ENCODE data around the gene CYREN. TPM values are rescaled to one million over a fixed set of nuclear protein-coding genes. Genes with fewer than 3 reads are reported as not detected.

CYREN gene
- polyA plus RNA-seq, 2 of the 4 experiments (the other 2 are of a cell fraction), result 59.3 to 70.4 TPM

GRCh38 chr7:135190703-135191102, 20.2 kb upstream of the CYREN start:
- Histone ChIP-seq H3K4me3 (no peak overlapping the region), H3K4me2 (no peak overlapping the region), H3K9me3 (no peaks in the 10 kb centered on the region), H3K4me1 (no peaks in the 10 kb centered on the region), H3K27ac (no peak overlapping the region)
- FAIRE-seq (no peak), ATAC-seq (no peak), DNase-seq (ENCODE audit: low read depth in 1 of 2, low spot score in 1 of 2) (no peak)
- TF ChIP-seq E2F6 (IDR thresholded peaks at IDR 0.05; ENCODE audit: borderline replicate concordance, low read depth) (no peak), ZC3H11A (IDR thresholded peaks at IDR 0.05) (no peak), HEYL (CRISPR knock-in tag; IDR thresholded peaks at IDR 0.05) (no peak), HMGXB4 (CRISPR knock-in tag; IDR thresholded peaks at IDR 0.05; ENCODE audit: borderline replicate concordance) (no peak), ZNF302 (CRISPR knock-in tag; IDR thresholded peaks at IDR 0.05) (no peak)
- POLR2A ChIA-PET, result no interaction called here
- CTCF ChIA-PET, result interaction anchor here (1.8 kb wide), 1 partner anchor 20 kb away, joined by 5 read pairs; no protein-coding TSS in a partner anchor

- ChIA-PET POLR2A (no interaction called here), CTCF (interaction anchor here (1.8 kb wide), 1 partner anchor 19 kb away, joined by 5 read pairs; no protein-coding TSS in a partner anchor)
- Histone ChIP-seq H3K4me3 (no peak overlapping the region), H3K9me3 (no peaks in the 10 kb centered on the region), H3K4me1 (no peaks in the 10 kb centered on the region), H3K27ac (no peak overlapping the region), H3K4me2 (no peak overlapping the region)
- no peak for ATAC-seq
- TF ChIP-seq ZFP36 (IDR thresholded peaks at IDR 0.05; ENCODE audit: borderline replicate concordance, partially characterized antibody) (no peak), NFE2L2 (conservative IDR thresholded peaks at IDR 0.05; ENCODE audit: low read length) (no peak), ESRRA (IDR thresholded peaks at IDR 0.05; ENCODE audit: borderline replicate concordance, low read length) (no peak), FOSL2 (IDR thresholded peaks at IDR 0.05) (no peak), FOSL2 (CRISPR knock-in tag; IDR thresholded peaks at IDR 0.05) (no peak), HEYL (CRISPR knock-in tag; IDR thresholded peaks at IDR 0.05) (no peak), FOSB (CRISPR knock-in tag; IDR thresholded peaks at IDR 0.05) (no peak), MAFK (IDR thresholded peaks at IDR 0.05; ENCODE audit: partially characterized antibody) (no peak)
- WGBS (ENCODE audit: missing lambda C conversion rate), result 92% methylated on average over 4 of the region's 4 CpGs
- DNase-seq (ENCODE audit: low read depth in 1 of 2, low spot score in 1 of 2), result no peak
- no peak for FAIRE-seq
Observed at GRCh38 chr7:135189961-135190360, 19.5 kb upstream of the CYREN start.

- H3K9me3 ChIP-seq, result no peaks in the 10 kb centered on the region
- ATAC-seq (no peak), FAIRE-seq (no peak), DNase-seq (ENCODE audit: low read depth in 1 of 2, low spot score in 1 of 2) (no peak)
- ChIA-PET CTCF (interaction anchor here (0.7 kb wide), 2 partner anchors 16 to 242 kb away, joined by 3 read pairs; no protein-coding TSS in a partner anchor), POLR2A (no interaction called here)
- H3K27ac ChIP-seq, result no peak overlapping the region
- TF ChIP-seq MAFK (IDR thresholded peaks at IDR 0.05; ENCODE audit: partially characterized antibody) (peak; percentile 79), EP300 (IDR thresholded peaks at IDR 0.05) (no peak)
- no peak overlapping the region for H3K4me2 ChIP-seq
- no peaks in the 10 kb centered on the region for H3K4me1 ChIP-seq
- no peak overlapping the region for H3K4me3 ChIP-seq
- WGBS (ENCODE audit: missing lambda C conversion rate), result 89% methylated on average over 6 of the region's 6 CpGs
Observed at GRCh38 chr7:135189221-135189662, 18.7 kb upstream of the CYREN start.

GRCh38 chr7:135188298-135188984, 17.9 kb upstream of the CYREN start:
- WGBS (ENCODE audit: missing lambda C conversion rate), result 95% methylated on average over 10 of the region's 12 CpGs
- ATAC-seq (no peak), DNase-seq (ENCODE audit: low read depth in 1 of 2, low spot score in 1 of 2) (no peak), FAIRE-seq (no peak)
- no peaks in the 10 kb centered on the region for H3K4me1 ChIP-seq
- no peak overlapping the region for H3K4me3 ChIP-seq
- ChIA-PET POLR2A (no interaction called here), CTCF (interaction anchor here (1.1 to 1.5 kb wide), 2 partner anchors 9 to 86 kb away, joined by 3 to 4 read pairs; no protein-coding TSS in a partner anchor)
- H3K9me3 ChIP-seq, result no peaks in the 10 kb centered on the region
- no peak overlapping the region for H3K27ac ChIP-seq
- no peak overlapping the region for H3K4me2 ChIP-seq
- TF ChIP-seq MAFK (IDR thresholded peaks at IDR 0.05; ENCODE audit: partially characterized antibody) (no peak), BHLHE40 (IDR thresholded peaks at IDR 0.05; ENCODE audit: low read depth, low read length) (no peak), REST (IDR thresholded peaks at IDR 0.05) (no peak), POLR2A (IDR thresholded peaks at IDR 0.05; ENCODE audit: low read length) (no peak), JUN (IDR thresholded peaks at IDR 0.05) (no peak), NPAS2 (CRISPR knock-in tag; IDR thresholded peaks at IDR 0.05; ENCODE audit: borderline replicate concordance) (no peak), POLR2AphosphoS2 (conservative IDR thresholded peaks at IDR 0.05; ENCODE audit: low read length) (no peak), KDM1A (IDR thresholded peaks at IDR 0.05; ENCODE audit: low read depth) (no peak), JUNB (IDR thresholded peaks at IDR 0.05) (no peak), ELK1 (IDR thresholded peaks at IDR 0.05; ENCODE audit: low read depth, low read length) (no peak)

Measured in A549 (cell line).